Measurements from ENCODE around the gene ZFYVE9. TPM values are rescaled to one million over a fixed set of nuclear protein-coding genes. Genes with fewer than 3 reads are reported as not detected.

Gene ZFYVE9
- total and polyA plus RNA-seq, 9 of the 15 experiments (the other 6 are each of a cell fraction or from before 2014, with no cell fraction given) = 0.52 to 14.4 (median 8.9) TPM

GRCh38 chr1:52348704-52349300 is 206.9 kb downstream of the ZFYVE9 start (continued):
- TF ChIP-seq PKNOX1 (IDR thresholded peaks at IDR 0.05) (no peak), CTCF (IDR thresholded peaks at IDR 0.05 in 2 of 3, conservative IDR thresholded peaks at IDR 0.05 in 1 of 3; ENCODE audit: insufficient read depth in 2 of 3, low read depth in 1 of 3, low read length in 3 of 3) (peak; percentile 52 to 55 (median 53)), ZBTB33 (CRISPR knock-in tag; IDR thresholded peaks at IDR 0.05) (peak; percentile 28; the same call in 1 of the 2 replicates), UBTF (IDR thresholded peaks at IDR 0.05; ENCODE audit: borderline replicate concordance in 1 of 2, low read depth in 2 of 2, low read length in 2 of 2) (no peak), POLR2A (conservative IDR thresholded peaks at IDR 0.05) (peak; percentile 48; the same call in 1 of the 2 replicates), ATF7 (IDR thresholded peaks at IDR 0.05) (no peak), FOXK1 (CRISPR knock-in tag; IDR thresholded peaks at IDR 0.05; ENCODE audit: borderline replicate concordance) (no peak), RNF2 (IDR thresholded peaks at IDR 0.05) (no peak), PPARD (CRISPR knock-in tag; IDR thresholded peaks at IDR 0.05) (no peak), MAFK (IDR thresholded peaks at IDR 0.05; ENCODE audit: low read length) (no peak), MED1 (CRISPR knock-in tag; IDR thresholded peaks at IDR 0.05; ENCODE audit: borderline replicate concordance) (no peak), POLR2AphosphoS2 (IDR thresholded peaks at IDR 0.05; ENCODE audit: low read length) (peak; percentile 75), THRB (CRISPR knock-in tag; conservative IDR thresholded peaks at IDR 0.05) (0 out of 2 replicates have a peak, but pooled peaks have one; percentile 37), SUPT5H (IDR thresholded peaks at IDR 0.05) (peak; percentile 33), ATF2 (CRISPR knock-in tag; IDR thresholded peaks at IDR 0.05) (no peak), FOXJ3 (CRISPR knock-in tag; IDR thresholded peaks at IDR 0.05) (no peak), NCOA4 (IDR thresholded peaks at IDR 0.05; ENCODE audit: partially characterized antibody) (no peak), CHD4 (IDR thresholded peaks at IDR 0.05; ENCODE audit: insufficient read depth, insufficient replicate concordance, low read depth, low read length, poor library complexity, severe bottlenecking) (no peak)

Measured in K562 (cell line).